Stimulated activated CD4-positive, alpha-beta T cell treated with anti-CD3 and anti-CD28 coated beads, Interleukin-12 subunit alpha, Interleukin-12 subunit beta, amount 100 ng/mL, for 48 hours (primary cell): ENCODE results near the gene NUP42.
"Not testable (repeated sequence)": the region's sequence is repeated elsewhere in the genome, so short reads cannot be mapped to it uniquely, and the experiment has no call there.

Experiments
- DNase-seq, 3 donors: peaks; one replicate each; pipeline ENCODE4 v3.0.0-alpha.2; 2020; ENCODE audit warnings: low read depth in 2 of 3, low spot score in 1 of 3

The NUP42 gene, protein sequence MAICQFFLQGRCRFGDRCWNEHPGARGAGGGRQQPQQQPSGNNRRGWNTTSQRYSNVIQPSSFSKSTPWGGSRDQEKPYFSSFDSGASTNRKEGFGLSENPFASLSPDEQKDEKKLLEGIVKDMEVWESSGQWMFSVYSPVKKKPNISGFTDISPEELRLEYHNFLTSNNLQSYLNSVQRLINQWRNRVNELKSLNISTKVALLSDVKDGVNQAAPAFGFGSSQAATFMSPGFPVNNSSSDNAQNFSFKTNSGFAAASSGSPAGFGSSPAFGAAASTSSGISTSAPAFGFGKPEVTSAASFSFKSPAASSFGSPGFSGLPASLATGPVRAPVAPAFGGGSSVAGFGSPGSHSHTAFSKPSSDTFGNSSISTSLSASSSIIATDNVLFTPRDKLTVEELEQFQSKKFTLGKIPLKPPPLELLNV

GRCh38 chr7:23181684-23182553 lies at the start of gene NUP42:
Gene NUP42 (plus strand): TSS chr7:23182048. CDS start chr7:23182086, 38 bp downstream.
- DNase-seq, result peak; percentile 95 to 97 (median 96)

- no peak for DNase-seq
Measured at GRCh38 chr7:23133797-23134196, 48.1 kb upstream of the NUP42 start.

DNA sequence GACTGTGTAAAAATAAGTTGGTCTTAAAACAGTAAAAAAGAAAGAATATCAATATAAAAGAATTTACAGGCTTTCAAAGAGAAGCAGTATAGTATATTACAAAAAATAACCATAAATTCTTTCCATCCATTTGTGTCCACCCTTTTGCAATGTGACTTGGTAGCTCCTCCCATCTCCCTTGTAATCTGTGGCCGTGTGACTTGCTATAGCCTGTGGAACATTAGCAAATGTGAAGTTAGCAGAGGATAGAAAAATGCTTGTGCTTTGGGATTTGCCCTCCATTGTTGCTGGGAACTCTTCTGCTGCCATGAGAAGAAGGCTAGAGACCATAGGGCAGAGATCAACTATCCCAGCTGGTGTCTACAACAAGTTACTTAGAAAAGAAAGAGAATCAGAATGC lies 46.1 kb upstream of the NUP42 start:
- DNase-seq, result no peak

GRCh38 chr7:23136216-23136615 lies 45.6 kb upstream of the NUP42 start:
- no peak for DNase-seq

DNA sequence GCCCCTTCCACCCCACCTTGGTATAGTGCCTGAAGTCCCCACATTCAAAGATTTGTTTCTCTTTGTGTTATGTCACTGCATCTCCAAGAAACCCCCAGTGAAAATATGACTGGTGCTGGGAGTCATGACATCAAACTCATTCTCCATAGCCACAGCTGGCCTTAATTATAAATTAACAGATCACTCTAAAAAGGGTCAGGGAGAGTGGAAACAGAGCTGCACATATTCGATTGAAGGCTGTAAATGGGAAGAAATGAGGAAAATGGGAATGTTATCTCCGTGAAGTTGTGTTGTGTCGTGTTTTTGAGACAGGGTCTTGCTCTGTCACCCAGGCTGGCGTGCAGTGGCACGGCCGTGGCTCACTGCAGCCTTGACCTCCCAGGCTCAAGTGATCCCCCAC lies 24.2 kb upstream of the NUP42 start:
- no peak for DNase-seq

- DNase-seq, result no peak
Measured at GRCh38 chr7:23158546-23158945, 23.3 kb upstream of the NUP42 start.

GRCh38 chr7:23161482-23161881 lies 20.4 kb upstream of the NUP42 start:
- no peak for DNase-seq

DNA sequence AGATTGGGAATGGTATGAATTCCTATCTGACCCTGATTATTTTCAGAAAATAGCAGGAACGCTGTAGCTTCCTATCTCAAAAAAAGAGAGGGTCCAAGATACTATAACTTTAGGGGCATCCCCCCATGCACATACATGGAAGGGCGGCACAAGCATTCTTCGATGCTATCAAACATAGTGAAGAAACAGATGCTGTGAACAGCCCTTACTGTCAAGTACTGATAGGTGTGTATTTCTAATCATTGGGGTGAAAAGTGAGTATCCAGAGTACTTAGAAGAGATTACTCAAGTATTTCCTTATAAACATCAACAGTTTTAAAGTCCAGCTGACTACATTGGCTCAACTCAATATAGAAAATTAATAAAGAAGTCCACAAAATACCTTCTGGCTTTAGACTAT lies 17.0 kb upstream of the NUP42 start:
- DNase-seq, result no peak

DNA sequence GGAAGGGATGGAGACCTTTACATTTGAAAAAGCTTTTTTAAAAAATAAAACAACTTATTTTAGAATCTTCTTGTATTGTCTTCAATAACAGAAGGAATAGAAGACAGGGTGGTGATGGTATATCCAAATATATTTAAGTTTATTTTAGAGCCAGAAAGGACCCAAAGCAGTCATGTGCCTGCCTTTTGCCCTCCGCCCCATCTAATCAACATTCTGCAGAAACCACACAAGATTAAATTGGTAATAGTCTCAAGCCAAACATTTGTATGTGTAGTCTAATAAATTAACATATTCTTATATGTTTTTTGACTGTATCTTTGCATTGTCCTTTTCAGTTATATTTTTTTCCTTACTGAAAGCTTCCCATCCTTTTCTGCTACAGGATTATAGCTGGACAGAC lies 16.5 kb upstream of the NUP42 start:
- no peak for DNase-seq

DNA sequence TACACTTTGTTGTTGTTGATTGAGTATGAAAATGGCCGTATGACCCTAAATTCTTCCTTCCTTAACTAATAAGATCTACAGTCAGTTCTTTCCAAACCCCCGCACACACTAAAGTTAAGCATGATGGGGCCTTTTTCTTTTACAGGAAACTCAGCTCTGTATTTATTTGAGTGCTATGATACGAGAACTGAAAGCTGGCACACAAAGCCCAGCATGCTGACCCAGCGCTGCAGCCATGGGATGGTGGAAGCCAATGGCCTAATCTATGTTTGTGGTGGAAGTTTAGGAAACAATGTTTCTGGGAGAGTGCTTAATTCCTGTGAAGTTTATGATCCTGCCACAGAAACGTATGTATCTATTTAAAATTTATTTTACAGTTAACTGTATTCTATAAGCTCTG lies 14.2 kb upstream of the NUP42 start:
- DNase-seq, result no peak

DNA sequence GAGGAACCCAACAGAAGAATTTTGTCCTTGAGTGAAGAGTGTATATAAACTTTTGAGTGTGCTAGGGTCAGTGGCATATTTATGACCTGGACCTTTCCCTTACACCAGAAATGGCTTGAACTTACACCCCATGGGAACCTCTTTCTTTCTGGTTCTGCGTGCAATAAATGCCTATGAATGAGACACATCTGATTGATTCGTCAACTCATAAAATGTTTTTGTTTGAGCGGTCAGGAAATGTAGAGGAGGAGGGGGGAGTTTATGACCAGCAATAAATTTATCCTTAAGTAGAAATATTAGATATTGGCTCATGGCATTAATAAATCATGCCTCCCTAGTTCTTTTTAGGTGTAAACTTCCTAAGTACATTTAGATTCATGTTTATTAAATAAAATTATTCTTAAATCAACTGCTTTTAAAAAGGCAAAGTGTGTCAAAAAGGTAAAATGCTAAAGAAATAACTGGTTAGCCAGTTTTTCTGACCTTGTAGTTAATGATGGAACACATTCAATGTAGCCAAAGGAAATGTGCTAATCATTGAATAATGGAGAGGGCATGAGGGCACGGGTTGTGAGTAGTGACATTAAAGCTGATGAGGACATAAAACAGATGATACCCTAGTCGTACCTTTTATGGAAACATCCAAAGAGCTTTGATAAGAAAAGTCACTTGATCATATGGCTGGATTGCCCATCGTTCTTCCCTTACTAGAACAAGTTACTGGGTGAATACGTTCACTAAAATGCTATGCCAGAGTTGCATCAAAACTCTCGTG lies 13.6 kb upstream of the NUP42 start:
- DNase-seq, result no peak

DNA sequence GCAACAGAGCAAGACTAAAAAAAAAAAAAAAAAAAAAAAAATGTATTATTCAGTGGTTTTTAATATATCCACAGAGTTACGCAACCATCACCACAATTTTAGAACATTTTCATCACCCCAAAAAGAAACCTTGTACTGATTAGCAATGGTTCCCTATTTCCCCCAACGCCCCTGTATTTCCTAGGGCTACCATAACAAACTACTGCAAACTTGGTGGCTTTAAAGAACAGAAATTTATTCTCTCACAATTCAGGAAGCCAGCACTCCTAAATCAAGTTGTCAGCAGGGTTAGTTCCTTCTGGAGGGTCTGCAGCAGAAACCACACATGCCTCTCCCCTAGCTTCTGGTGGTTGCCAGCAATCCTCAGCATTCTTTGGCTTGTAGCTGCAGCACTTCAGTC lies 5.9 kb upstream of the NUP42 start:
- DNase-seq, result no peak

DNA sequence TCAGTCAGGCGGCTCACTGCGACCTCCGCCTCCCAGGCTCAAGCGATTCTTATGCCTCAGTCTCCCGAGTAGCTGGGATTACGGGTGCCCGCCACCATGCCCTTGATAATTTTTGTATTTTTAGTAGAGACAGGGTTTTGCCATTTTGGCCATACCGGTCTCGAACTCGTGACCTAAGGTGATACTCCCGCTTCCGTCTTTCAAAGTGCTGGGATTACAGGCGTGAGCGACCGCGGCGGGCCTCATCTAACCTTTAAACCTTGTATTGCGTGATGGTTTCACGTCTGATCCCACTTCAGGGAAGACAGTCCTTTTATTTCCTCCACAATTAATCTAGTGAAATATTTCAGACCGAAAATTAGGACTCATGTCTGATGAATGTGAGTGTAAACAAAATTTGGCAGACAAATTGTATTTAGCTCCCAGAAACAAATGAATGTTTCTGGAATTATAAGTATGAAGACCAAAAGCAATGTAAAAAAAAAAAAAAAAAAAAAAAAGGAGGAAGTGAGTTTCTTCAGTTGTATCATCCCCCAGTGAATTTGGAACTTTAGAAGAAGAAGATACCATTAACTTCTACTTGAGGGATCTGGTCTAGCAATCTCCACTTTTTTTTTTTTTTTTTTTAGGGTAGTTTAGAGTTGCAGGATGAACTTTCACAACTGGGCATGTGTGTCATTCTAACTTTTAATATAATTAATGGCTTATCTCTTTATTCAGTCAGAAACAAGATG lies 1.6 kb downstream of the NUP42 start:
- DNase-seq, result no peak

GRCh38 chr7:23184291-23184690 lies 2.4 kb downstream of the NUP42 start:
- DNase-seq, result no peak

DNA sequence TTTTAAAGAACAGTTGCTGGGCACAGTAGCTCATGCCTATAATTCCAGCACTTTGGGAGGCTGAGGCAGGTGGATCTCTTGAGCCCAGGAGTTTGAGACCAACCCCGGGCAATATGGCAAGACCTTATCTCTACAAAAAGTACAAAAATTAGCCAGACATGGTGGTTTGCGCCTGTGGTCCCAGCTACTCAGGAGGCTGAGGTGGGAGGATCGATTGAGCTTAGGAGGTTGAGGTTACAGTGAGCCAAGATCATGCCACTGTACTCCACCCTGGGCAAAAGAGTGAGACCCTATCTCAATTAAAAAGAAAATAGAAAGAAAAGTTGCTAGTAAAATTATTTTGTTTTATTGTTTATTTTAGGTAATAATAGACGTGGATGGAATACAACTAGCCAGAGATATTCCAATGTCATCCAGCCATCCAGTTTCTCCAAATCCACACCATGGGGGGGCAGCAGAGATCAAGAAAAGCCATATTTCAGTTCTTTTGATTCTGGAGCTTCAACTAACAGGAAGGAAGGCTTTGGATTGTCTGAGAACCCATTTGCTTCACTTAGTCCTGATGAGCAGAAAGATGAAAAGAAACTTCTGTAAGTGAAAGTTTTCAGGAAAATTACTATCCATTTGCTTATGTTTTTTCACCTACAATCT lies 3.0 kb downstream of the NUP42 start:
- DNase-seq, result no peak

DNA sequence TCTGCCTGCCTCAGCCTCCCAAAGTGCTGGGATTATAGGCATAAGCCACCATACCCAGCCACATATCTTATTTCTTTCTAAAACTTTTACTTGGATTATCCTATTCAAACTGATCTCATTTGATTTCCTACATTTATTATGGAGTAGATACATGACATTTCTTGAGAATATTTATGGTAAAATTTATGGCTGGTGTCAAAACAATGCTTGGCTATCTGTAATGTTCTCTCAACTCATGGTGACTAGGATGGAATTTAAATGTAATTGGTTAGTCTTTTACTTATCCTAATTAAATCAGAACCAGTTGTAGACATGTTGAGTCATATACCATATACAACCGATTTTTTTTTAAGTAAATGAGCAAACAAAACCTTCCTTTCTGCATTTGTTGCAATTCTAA lies 4.1 kb downstream of the NUP42 start:
- DNase-seq, result no peak

DNA sequence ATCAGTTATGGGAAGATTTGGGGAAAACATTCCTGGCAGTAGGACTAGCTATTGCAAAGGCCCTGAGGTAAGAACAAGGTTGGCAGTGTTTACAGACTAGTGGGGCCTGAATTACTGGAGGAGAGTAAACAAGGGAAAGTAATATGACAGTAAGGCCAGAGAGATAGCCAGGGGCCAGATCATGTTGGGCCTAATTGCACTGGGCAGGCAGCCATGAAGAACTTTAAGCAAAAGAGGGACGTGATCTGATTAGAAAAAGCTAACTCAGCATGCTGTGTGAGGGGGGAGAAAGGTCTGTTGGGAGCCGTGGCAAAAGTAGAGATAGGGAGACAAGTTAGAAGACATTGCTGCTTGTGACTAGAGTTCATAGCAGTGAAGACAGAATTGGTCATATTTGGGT lies 9.2 kb downstream of the NUP42 start:
- DNase-seq, result no peak

DNA sequence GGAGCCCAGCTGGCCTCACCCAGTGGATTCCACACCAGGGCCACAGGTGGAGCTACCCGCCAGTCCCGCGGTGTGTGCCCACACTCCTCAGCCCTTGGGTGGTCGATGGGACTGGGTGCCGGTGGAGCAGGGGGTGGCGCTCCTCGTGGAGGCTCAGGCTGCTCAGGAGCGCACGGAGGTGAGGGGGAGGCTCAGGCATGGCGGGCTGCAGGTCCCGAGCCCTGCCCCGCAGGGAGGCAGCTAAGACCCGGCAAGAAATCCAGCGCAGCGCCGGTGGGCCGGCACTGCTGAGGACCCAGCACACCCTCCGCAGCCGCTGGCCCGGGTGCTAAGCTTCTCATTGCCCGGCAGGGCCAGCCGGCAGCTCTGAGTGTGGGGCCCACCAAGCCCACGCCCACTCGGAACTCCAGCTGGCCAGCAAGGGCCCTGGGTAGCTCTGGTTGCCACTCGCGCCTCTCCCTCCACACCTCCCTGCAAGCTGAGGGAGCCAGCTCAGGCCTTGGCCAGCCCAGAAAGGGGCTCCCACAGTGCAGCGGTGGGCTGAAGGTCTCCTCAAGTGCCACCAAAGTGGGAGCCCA lies 11.9 kb downstream of the NUP42 start:
- DNase-seq, result not testable (repeated sequence)

DNA sequence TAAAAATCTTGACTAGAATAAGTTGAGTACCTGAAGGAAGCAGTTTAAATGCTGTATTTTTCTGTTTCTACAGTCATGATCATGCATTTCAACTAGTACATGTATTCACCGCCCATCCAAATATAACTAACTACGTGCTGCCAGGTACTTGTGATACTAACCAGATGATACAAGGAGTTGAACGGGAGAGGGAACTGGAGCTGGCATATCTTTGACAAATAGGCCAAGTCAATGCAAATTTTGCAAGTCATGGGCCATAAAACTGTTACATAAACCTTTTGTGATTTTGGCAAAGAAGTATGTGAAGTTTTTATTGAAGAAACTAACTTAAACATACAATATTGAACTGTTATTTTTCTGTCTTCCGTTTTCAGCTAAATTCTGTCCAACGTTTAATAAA lies 14.5 kb downstream of the NUP42 start:
- DNase-seq, result no peak

- not testable (repeated sequence) for DNase-seq
Measured at GRCh38 chr7:23197745-23198144, 15.9 kb downstream of the NUP42 start.
